Endothelial cell of hepatic sinusoid (primary cell): ENCODE data around the gene TRAK1.

ENCODE experiments used
- in situ Hi-C: cut with HindIII; loops from 2 replicates; pipeline ENCODE4 v1.10.0; 2017; ENCODE audit warnings: low sequenced_read_pairs

TRAK1 gene

DNA sequence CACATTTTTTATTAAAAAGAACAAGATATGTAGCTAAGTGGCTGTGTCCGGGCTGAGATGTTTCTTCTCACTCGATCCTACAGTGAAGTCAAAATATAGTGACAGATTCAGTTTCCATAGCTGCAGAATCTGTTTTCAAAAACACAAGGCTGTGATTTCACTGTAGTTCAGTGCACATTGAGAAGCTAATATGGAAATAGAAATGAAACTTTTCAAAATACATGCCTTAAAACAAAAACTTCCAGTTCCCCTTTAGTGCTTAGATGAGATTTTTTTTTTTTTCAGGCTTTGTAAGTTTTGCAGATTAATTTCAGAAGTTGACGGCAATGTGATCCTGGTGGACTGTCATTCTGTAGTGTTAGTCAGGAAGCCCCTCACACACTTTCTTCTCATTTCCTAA lies 23.8 kb upstream of the TRAK1 start:
- in situ Hi-C loops, result no loop called here

DNA sequence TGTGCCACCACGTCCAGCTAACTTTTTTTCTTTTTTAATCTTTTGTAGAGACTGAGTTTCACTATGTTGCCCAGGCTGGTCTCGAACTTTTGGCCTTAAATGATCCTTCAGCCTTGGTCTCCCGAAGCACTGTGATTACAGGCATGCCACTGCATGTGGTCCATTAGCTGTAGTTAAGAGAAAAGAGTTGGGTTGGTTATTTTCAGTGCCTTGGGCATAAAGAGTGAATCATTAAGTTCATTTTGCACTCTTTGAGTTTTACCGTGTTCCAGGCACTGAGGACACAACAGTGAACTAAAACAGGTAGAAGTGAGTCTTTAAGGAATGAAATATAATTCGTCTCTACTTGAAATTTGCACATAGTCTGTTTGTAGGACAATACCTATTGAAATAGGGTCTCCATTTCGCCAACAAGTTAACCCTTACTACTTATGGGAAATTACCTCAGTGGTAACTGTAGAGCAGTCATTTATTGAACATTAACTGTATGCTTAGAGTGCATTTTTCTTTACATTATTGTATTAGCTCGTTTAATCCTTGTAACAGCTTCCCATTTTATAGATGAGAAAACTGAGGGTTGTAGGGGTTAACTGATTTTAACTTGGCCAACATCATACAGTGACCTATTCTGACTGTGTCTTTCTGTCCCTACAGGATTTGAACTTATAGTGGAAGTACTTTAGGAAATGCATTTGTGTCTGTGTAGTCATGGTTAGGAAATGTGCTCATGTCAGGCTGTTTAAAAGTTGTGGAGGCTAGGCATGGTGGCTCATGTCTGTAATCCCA lies 22.7 kb upstream of the TRAK1 start:
- in situ Hi-C loops, result no loop called here

DNA sequence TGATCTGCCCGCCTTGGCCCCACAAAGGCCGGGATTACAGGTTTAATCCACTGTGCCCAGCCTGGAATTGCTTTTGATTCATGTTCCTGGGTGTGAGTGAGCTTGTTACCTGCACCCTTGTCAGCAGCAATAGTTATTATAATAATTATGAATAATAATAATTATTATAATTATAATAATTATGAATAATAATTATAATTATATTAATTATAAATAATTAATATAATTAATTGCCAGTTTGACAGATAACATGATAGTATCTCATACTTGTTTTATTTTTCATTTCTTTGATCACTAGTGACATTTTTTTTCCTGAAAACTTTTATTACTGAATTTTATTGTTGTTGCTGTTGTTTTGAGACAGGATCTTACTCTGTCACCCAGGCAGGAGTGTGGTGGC lies 21.1 kb upstream of the TRAK1 start:
- in situ Hi-C loops, result no loop called here

DNA sequence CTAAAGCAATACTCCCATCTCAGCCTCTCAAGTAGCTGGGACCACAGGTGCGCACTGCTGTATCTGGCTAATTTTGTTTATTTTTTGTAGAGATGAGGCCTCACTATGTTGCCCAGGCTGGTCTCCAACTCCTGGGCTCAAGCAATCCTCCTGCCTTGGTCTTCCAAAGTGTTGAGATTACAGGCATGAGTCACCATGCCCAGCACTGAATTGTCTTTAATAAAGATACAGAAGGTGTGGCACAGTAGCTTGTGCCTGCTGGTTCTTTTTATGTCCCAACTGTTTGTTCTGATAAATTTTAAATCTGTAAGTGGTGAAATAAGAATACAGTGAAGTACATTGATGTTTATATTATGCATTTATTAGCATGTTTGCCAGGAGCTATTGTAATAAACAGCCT lies 20.6 kb upstream of the TRAK1 start:
- in situ Hi-C loops, result no loop called here

DNA sequence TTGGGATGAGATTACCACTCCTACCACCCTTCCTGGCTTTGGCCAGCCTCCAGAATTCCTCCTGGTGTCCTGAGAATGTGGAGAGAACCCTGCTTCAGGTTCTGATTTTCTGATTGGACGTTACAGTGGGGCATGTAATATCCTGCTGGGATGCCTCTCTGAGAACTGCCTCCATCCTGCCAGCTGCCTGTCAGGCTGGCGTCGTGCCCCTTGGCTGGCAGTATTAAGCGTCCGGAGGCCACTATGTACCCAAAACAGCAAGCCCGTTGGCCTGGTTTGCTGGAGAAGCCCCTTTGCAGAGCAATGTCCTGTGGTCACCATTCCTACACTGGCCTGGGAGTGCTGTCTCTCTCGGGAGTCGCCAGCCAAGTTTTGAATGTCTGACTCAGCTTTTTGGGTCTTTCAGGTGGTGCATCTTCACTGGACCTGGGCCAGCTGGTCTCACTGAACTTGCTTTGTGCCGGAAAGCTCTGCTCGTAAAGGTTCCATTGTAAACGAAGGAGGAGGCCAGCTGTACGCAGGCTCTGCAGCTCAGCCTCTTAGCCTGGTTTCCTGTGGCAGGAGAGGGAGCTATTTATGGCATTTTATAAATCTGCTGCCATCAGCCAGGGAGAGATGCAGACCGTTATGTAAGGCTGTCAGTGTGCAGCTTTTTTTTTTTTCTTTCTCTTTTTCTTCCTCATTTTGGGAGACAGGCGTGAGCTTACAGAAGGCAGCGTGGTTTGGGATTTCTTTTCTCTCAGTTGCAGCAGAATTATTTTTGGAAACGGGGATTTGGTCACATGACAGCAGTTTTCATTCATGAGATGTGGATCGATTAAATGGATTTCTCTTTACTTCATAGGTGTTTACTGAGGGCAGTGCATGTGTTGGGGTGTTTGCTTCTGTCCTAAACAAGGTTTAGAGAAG lies 19.0 kb upstream of the TRAK1 start:
- in situ Hi-C loops, result no loop called here

DNA sequence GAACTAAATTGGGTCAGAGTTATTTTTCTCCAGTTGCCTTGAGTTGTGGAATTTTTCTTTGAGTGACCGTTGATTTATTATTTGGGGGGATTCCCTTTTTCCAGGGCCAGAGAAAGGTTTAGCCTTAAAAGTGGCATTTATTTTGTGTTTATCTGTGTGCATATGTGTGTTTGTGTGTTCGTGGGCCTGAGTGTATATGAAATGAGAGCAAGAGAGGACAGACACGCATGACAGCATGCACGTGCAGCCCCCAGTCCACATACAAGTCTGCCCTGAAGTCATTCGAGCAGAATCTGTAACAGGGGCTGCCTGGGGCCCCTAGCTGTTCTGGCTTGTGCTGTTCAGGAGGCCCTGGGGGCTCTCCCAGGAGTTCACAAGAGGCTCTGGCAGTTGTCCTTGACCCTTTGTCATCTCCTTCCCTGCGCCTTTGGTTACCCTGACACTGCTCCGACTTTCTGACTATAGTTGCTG lies 18.3 kb upstream of the TRAK1 start:
- in situ Hi-C loops, result no loop called here

DNA sequence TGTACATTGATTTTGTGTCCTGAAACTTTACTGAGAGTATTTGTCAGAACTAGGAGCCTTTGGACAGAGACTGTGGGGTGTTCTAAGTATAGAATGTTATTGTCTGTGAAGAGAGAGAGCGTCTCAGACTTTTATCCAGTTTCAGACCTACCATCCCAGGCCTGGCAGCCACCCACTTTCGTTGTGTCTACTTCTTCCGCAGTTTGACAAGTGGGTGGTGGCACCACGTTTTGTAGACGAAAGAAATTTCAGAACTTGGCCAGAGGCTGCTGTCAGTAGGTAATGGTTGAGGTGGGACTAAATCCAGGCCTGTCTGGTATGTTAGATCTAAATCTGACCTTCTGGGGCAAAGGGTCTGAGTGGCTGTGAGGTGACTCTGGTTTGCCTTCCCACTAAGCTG lies 13.4 kb upstream of the TRAK1 start:
- in situ Hi-C loops, result no loop called here

DNA sequence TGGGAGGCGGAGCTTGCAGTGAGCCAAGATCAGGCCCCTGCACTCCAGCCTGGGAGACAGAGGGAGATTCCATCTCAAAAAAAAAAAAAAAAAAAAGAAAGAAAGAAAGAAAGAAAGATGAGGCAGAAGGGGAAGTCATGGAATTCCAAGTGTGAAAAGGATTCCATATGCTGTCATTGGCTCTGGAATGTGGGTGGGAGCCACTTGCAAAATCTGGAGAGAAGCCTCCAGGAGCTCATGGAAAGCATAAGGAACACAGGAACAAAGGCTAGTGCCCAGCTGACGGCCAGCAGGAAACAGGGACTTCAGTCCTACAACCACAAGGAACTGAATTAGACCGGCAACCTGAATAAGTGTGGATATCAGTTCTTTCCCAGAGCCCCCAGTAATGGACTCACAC lies 12.5 kb upstream of the TRAK1 start:
- in situ Hi-C loops, result no loop called here

DNA sequence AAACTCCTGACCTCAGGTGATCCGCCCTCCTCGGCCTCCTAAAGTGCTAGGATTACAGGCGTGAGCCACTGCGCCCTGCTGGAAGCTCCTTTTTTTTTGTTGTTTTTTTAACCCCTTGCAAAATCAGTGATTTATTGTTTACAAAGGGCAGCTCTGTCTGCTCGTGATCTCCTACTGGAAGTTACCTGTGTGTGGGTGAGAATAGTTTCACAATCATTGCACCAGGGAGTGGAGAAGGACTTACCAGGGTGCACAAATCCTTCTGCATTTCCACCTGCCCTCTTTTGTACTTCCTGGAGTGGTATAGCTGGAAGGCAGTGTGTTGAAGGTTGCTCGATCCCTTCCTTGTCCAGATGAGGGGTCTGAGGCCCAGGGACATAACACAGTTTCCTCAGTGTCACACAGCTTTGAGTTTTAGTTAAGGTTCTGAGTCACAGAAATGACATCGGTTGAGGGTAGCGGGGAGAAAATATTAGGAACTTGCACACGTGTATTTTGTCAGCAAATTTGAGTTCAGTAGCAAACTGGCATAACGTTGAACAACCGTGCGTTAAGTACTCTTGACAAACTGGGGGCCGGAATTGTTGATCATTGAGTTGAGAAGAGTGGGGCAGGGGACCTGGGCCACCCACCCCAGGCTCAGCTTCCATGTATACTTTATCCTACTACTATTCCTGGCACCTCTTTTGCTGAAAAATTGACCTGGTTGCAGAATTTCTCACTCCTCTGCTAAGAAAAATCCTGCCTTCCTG lies 11.3 kb upstream of the TRAK1 start:
- in situ Hi-C loops, result loop anchor here (5.0 kb wide), 1 partner anchor 103 kb away; no protein-coding TSS in a partner anchor

DNA sequence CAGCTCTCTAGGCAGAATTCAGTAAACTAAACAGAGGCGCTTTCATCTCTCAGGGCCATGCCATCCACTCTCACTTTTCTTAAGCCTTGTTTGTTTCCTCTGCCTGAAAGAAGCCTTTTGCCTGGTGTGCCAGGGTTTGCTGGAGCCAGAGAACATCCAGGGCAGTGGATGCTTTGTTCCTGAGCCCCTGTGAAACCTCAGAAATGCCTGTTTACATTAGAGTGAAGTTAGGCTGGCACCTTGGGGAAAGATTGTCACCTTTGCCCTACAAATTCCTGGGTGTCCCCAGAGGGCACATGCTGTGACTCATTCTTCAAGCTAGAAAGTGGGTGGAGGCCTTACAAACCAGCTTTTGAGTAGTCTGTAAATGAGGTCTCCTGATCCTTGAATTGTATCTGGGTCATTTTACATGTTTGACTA lies 10.7 kb upstream of the TRAK1 start:
- in situ Hi-C loops, result loop anchor here (5.0 kb wide), 1 partner anchor 103 kb away; no protein-coding TSS in a partner anchor

DNA sequence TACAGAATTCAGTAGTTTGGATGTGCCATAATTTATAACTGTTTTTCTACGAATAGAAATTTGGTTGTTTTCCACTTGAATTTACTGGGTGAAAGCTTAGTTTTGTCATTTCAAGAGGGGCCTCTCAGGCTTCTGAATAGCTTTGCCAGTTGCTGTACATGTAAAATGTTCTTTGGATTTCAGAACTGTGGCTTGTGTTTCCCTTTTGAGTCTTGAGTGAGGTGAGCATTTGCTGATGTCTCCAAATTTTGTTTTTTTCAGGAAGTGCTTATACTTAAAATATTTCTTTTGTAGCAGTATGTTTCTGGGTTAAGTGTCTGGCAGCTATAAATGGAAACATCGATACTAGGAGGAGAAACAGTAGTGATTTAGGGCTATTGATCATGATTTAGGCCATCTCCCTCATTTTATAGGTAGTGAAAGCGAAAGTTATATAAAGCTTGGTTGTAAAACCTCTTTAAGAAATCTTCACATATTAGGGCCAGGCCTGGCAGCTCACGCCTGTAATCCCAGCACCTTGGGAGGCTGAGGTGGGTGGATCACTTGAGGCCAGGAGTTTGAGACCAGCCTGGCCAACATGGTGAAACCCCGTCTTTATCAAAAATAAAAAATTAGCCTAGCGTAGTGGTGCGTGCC lies 9.2 kb upstream of the TRAK1 start:
- in situ Hi-C loops, result loop anchor here (5.0 kb wide), 1 partner anchor 105 kb away; no protein-coding TSS in a partner anchor

DNA sequence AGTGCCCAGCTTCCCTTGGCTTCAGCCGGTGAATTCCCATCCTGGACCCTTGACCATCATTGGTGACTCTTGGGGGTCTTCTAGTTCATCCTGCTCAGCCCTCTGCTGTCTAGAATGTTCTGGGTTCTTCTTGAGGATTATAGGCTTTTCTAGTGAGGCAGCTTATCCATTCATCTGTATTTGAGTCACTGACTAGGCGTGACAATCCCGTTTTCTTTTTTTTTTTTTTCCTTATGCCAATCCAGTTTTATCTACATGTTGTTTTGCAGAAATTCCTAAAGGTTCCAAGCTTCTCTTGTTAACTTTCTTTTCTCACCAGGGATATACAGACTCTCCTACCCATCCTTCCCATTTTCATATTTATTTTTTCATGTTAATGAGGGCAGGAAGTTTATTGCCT lies 6.6 kb upstream of the TRAK1 start:
- in situ Hi-C loops, result loop anchor here (5.0 kb wide), 1 partner anchor 107 kb away; no protein-coding TSS in a partner anchor

DNA sequence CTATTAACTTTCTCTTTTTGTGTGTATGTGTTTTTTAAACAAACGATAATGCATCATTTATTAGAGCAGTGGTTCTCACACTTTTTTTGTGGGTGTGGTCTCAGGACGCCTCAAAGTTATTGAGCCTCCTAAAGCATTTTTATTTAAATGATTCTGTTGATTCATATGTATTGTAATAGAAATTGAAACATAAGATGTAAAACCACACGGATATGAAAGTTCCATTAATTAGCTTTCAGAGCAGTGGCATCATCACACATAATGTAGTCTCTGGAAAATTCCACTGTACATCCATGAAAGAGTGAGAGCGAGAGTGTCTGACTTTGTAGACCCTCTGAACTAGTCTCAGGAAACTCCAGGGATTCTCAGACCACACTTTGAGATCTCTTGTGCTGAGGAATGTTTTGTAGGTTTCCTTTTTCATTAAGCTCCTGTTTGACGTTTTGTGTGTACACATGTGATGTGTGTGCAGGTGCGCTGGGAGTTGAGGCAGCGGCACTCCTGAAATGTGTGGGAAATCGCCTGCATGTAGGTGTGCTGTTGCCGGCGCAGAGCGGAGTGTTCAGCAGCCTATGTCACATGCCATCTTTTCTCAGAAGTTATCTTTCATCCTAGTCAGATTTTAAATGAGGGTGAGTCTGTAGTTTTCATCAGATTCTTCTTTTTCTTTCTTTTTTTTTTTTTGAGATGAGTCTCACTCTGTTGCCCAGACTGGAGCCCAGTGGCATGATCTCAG lies 5.3 kb upstream of the TRAK1 start:
- in situ Hi-C loops, result no loop called here

DNA sequence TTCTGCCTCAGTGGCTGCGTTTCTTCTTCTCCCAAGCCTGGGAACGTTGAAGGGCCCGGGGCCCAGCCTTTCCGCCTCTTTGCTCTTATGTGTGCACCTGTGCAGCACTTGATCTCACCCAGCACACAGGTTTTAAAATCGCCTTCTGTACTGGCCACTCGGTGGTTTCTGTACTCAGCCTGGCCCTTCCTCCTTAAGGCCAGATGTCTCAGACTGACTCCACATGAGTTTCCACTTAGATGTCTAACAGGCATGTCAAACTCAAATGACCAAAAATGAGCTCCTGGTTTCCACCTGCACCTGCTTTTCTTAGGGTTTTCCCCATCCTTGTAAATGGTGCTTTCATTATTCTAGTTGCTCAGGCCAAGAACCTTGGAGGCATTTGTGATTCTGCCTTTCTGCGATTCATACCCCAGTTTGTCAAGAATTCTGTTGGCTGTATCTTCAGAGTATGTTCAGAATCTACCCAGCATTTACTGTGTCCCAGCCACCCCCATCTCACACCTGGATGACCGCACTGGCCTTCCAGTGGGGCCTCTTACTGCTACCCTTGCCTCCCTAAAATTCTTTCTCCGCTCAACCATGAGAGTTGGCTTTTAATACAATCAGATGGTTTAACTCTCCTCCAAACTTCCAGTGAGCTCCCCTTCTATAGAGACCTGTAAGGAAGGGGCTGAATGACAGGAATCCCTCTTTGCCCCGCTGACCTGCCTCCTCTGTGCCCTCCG lies 2.2 kb upstream of the TRAK1 start:
- in situ Hi-C loops, result no loop called here

DNA sequence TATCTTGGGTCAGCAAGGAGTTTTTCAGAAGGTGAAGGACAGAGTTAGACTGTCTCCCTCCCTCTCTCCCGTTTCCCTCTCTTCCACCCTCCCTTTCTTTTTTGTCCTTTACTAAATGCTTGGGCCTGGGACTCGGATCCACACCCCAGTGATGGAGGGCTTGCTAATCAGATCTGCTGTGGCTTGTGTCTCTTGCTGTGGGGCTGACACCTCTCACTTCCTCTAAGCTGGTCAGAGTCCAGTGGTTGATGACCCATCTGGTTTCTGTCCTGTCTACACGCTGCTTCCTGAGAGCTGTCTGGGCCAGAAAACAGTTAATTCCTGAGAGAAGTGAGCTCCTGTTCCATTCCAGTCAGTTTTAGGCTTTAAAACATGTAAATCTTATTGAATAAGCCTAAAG lies 849 bp downstream of the TRAK1 start:
- in situ Hi-C loops, result no loop called here

DNA sequence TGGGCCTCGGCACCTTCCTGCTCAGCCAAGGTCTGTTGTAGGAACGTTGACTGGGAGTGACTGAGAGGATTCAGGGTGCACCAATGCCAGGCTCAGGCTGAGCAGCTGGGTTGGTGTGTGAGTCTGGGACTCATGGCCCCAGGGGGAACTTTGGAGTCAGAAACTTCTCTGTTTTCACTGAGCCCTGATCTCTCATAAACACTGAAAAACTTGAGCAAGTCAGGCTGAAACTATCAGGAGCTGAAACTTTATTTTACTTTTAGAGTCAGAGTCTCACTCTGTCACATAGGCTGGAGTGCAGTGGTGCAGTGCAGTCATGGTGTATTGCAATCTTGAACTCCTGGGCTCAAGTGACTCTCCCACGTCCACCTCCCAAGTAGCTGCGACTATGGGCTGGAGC lies 3.0 kb downstream of the TRAK1 start:
- in situ Hi-C loops, result no loop called here

DNA sequence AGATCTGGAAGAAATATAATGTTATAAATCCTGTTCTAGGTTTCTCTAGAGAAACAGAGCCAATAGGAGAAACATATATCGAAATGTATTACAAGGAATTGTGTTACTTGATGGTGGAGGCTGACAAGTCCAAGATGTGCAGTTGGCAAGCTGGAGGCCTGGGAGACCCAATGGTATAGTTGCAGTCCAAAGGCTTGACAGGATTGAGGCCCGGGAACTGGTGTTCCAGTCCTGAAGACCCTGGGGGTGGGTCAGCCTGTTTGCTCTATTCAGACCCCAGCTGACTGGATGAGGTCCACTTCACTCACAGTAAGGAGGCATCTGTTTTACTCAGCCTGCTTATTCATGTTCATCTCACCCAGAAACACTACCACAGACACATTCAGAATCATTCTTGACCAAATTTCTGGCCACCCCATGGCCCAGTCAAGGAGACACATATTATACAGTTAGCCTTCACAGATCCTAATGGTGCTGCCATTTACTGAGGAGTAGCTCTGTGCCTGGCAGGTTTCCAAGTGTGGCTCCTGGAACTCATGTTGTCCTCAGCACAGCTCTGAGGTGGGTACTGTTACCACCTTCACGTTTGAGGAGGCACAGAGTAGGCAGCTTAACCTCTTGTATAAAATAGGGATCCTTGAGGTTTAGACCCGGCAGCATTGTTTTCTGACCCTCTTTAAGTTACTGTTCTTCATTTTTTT lies 3.7 kb downstream of the TRAK1 start:
- in situ Hi-C loops, result no loop called here

DNA sequence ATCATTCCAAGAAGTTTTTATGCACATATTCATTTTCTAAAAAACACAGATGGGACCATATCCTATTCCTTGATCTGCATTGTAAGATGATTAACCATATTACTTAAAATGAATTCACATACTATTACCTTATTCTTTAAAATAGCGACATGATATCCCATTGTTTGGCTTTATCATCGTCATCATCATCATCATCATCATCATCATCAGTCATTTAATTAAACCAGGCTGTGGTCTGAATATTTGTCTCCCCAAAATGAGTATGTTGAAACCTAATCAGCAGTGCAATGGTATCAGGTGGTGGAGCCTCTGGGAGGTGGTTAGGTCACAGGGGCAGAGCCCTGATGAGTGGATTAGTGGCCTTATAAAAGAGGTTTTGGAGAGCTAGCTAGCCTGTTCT lies 4.4 kb downstream of the TRAK1 start:
- in situ Hi-C loops, result no loop called here
